ENCODE results near the gene FST. TPM values are rescaled to one million over a fixed set of nuclear protein-coding genes. Genes with fewer than 3 reads are reported as not detected.
A peak's percentile ranks its signal among the peaks of the same experiment; 100 is the strongest.

The FST gene
- total and polyA plus RNA-seq, 2 of the 13 experiments (the other 11 are each of a cell fraction or from before 2014, with no cell fraction given) = 38.6 to 136 TPM

- Histone ChIP-seq H3K27ac (ENCODE audit: extremely low read length, insufficient read depth, low read length) (no peak overlapping the region), H3K79me2 (ENCODE audit: insufficient read depth, low read length) (no peaks in the 10 kb centered on the region), H3K4me1 (ENCODE audit: insufficient read depth, low read length) (peaks cover 35% of the 10 kb centered on the region), H2AFZ (ENCODE audit: low read length) (no peak overlapping the region), H3K9me3 (ENCODE audit: low read length) (no peaks in the 10 kb centered on the region), H4K20me1 (ENCODE audit: insufficient read depth, low read length) (no peaks in the 10 kb centered on the region), H3K4me2 (ENCODE audit: low read depth, low read length) (no peak overlapping the region), H3K4me3 (replicated peaks in 1 of 3; ENCODE audit: insufficient read depth in 1 of 3, low read depth in 2 of 3, low read length in 3 of 3) (no peak overlapping the region), H3K27me3 (ENCODE audit: control insufficient read depth in 1 of 2, insufficient read depth in 2 of 2, low read length in 2 of 2) (no peaks in the 10 kb centered on the region), H3K9ac (ENCODE audit: insufficient read depth, low read depth, low read length) (no peak overlapping the region), H3K36me3 (replicated peaks in 1 of 2; ENCODE audit: control insufficient read depth in 1 of 2, insufficient read depth in 2 of 2, low read length in 2 of 2) (no peaks in the 10 kb centered on the region)
- ATAC-seq (no peak), DNase-seq (ENCODE audit: low spot score) (no peak), FAIRE-seq (no peak)
- CTCF ChIA-PET (ENCODE audit: low intra/inter-chr PET ratio, low total read pairs) = no interaction called here
- 33% methylated on average over 1 of the region's 1 CpG for WGBS (ENCODE audit: low lambda C conversion rate)
- in situ Hi-C loops (cut with HindIII; ENCODE audit: extremely low pct_ligation_motif_present, low pct_unique_long_range_greater_than_20kb) = loop anchor here (25.0 kb wide), 1 partner anchor 628 kb away; no protein-coding TSS in a partner anchor
- intact Hi-C loops (cut with micrococcal nuclease; ENCODE audit: unreplicated experiment) = no loop called here
- POLR2A ChIA-PET = interaction anchor here (1.6 kb wide), 1 partner anchor 42 kb away, joined by 4 read pairs; no protein-coding TSS in a partner anchor
- BruUV-seq (replicated peaks) = no TSS peak
- TF ChIP-seq KDM3A (CRISPR knock-in tag; IDR thresholded peaks at IDR 0.05; ENCODE audit: low read depth) (no peak), STAT5B (CRISPR knock-in tag; IDR thresholded peaks at IDR 0.05) (no peak), ZNF430 (CRISPR knock-in tag; IDR thresholded peaks at IDR 0.05) (no peak)
These were observed 45.9 kb upstream of the FST start for GRCh38 chr5:53434541-53434940.

DNA sequence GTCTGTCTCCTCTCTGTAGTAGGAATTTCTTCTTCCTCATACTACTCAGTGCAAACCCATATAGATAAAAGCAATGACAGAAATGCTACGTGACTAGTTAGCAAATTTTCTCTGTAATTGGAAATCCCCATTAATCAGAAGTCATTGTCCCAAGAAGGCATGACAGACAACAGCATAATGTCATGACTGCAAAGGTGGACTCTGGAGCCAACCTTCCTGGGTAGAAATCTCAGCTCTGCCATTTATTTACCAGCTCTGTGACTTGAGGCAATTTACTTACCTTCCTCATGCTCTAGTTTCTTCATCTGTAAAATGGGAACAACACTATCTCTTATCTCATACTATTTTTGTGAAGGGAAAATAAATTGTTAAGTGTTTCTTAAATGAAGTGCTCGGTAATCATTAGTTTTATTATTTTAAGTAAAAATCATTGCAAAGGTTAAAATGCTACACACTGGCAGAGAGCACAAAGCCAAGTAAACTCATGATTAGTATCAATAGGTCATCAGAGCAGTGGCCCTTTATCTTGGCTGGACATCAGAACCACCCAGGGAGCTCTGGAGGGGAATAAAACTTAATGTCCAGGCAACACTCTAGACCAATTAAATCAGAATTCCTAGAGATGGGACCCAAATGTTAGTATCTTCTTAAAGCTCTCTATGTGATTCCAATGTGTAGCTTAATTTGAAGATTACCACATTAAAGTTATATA lies 43.8 kb upstream of the FST start:
- no peaks in the 10 kb centered on the region for H4K20me1 ChIP-seq (ENCODE audit: insufficient read depth, low read length)
- H3K4me2 ChIP-seq (ENCODE audit: low read depth, low read length) = no peak overlapping the region
- FAIRE-seq = no peak
- H3K27ac ChIP-seq (ENCODE audit: extremely low read length, insufficient read depth, low read length) = no peak overlapping the region
- H3K9ac ChIP-seq (ENCODE audit: insufficient read depth, low read depth, low read length) = no peak overlapping the region
- 28% methylated on average over 2 of the region's 2 CpGs for WGBS (ENCODE audit: low lambda C conversion rate)
- in situ Hi-C loops (cut with HindIII; ENCODE audit: extremely low pct_ligation_motif_present, low pct_unique_long_range_greater_than_20kb) (loop anchor here (25.0 kb wide), 1 partner anchor 626 kb away; no protein-coding TSS in a partner anchor), intact Hi-C loops (cut with micrococcal nuclease; ENCODE audit: unreplicated experiment) (no loop called here)
- DNase-seq (ENCODE audit: low spot score) = no peak
- no peaks in the 10 kb centered on the region for H3K9me3 ChIP-seq (ENCODE audit: low read length)
- no peaks in the 10 kb centered on the region for H3K36me3 ChIP-seq (replicated peaks in 1 of 2; ENCODE audit: control insufficient read depth in 1 of 2, insufficient read depth in 2 of 2, low read length in 2 of 2)
- H3K27me3 ChIP-seq (ENCODE audit: control insufficient read depth in 1 of 2, insufficient read depth in 2 of 2, low read length in 2 of 2) = peaks cover 0 to 4% of the 10 kb centered on the region in 2 experiments; a peak in 1 of 5 replicates
- POLR2A ChIA-PET = no interaction called here
- peaks cover 18% of the 10 kb centered on the region for H3K4me1 ChIP-seq (ENCODE audit: insufficient read depth, low read length)
- CTCF ChIA-PET (ENCODE audit: low intra/inter-chr PET ratio, low total read pairs) = no interaction called here
- H3K4me3 ChIP-seq (replicated peaks in 1 of 3; ENCODE audit: insufficient read depth in 1 of 3, low read depth in 2 of 3, low read length in 3 of 3) = no peak overlapping the region
- BruUV-seq (replicated peaks) = no TSS peak
- H3K79me2 ChIP-seq (ENCODE audit: insufficient read depth, low read length) = no peaks in the 10 kb centered on the region
- H2AFZ ChIP-seq (ENCODE audit: low read length) = no peak overlapping the region
- TF ChIP-seq ZNF607 (CRISPR knock-in tag; IDR thresholded peaks at IDR 0.05; ENCODE audit: borderline replicate concordance) (no peak), SMAD1 (CRISPR knock-in tag; IDR thresholded peaks at IDR 0.05; ENCODE audit: borderline replicate concordance, low read depth) (no peak), ZNF629 (CRISPR knock-in tag; conservative IDR thresholded peaks at IDR 0.05) (peak; percentile 43; the same call in 1 of the 2 replicates), MBD4 (IDR thresholded peaks at IDR 0.05; ENCODE audit: borderline replicate concordance, low read length) (no peak), ZNF205 (CRISPR knock-in tag; IDR thresholded peaks at IDR 0.05) (no peak)
- no peak for ATAC-seq

All from HepG2 (cell line).